Measurements from ENCODE around the gene POC1B.

Gene POC1B

GRCh38 chr12:89382328-89382727 lies 143.5 kb downstream of the POC1B start:
- H3K9ac ChIP-seq = no peak overlapping the region
- TF ChIP-seq CTCF (IDR thresholded peaks at IDR 0.05) = no peak

GRCh38 chr12:89379839-89380467 lies 145.9 kb downstream of the POC1B start:
- peaks cover 9% of the 10 kb centered on the region for H3K4me1 ChIP-seq
- H3K36me3 ChIP-seq (ENCODE audit: control insufficient read depth, insufficient read depth, low read length) = no peaks in the 10 kb centered on the region
- no peak overlapping the region for H3K27ac ChIP-seq
- no peak overlapping the region for H3K4me2 ChIP-seq (ENCODE audit: low read length)
- H3K9me3 ChIP-seq (ENCODE audit: control insufficient read depth, low read length) = no peaks in the 10 kb centered on the region
- no peak overlapping the region for H2AFZ ChIP-seq
- H3K27me3 ChIP-seq (ENCODE audit: control insufficient read depth, insufficient read depth, low read length) = no peaks in the 10 kb centered on the region
- no peak overlapping the region for H3K9ac ChIP-seq
- no peak overlapping the region for H3K4me3 ChIP-seq (ENCODE audit: low read depth, low read length)
- H3K79me2 ChIP-seq = no peaks in the 10 kb centered on the region
- no peak for TF ChIP-seq CTCF (IDR thresholded peaks at IDR 0.05)

More at GRCh38 chr12:89382328-89382727, 143.5 kb downstream of the POC1B start:
- peaks cover 16% of the 10 kb centered on the region for H3K4me1 ChIP-seq
- no peak overlapping the region for H3K4me3 ChIP-seq (ENCODE audit: low read depth, low read length)
- no peaks in the 10 kb centered on the region for H3K79me2 ChIP-seq
- H3K9me3 ChIP-seq (ENCODE audit: control insufficient read depth, low read length) = no peaks in the 10 kb centered on the region
- H3K27me3 ChIP-seq (ENCODE audit: control insufficient read depth, insufficient read depth, low read length) = no peaks in the 10 kb centered on the region
- H3K4me2 ChIP-seq (ENCODE audit: low read length) = no peak overlapping the region
- H3K27ac ChIP-seq = no peak overlapping the region
- H2AFZ ChIP-seq = no peak overlapping the region
- no peaks in the 10 kb centered on the region for H3K36me3 ChIP-seq (ENCODE audit: control insufficient read depth, insufficient read depth, low read length)

GRCh38 chr12:89379148-89379838 lies 146.6 kb downstream of the POC1B start:
- no peak overlapping the region for H3K27ac ChIP-seq
- TF ChIP-seq CTCF (IDR thresholded peaks at IDR 0.05) = no peak
- no peak overlapping the region for H3K9ac ChIP-seq
- H3K9me3 ChIP-seq (ENCODE audit: control insufficient read depth, low read length) = no peaks in the 10 kb centered on the region
- no peak overlapping the region for H3K4me3 ChIP-seq (ENCODE audit: low read depth, low read length)
- H3K4me1 ChIP-seq = peaks cover 6% of the 10 kb centered on the region
- no peaks in the 10 kb centered on the region for H3K79me2 ChIP-seq
- H2AFZ ChIP-seq = no peak overlapping the region
- no peaks in the 10 kb centered on the region for H3K36me3 ChIP-seq (ENCODE audit: control insufficient read depth, insufficient read depth, low read length)
- no peak overlapping the region for H3K4me2 ChIP-seq (ENCODE audit: low read length)
- no peaks in the 10 kb centered on the region for H3K27me3 ChIP-seq (ENCODE audit: control insufficient read depth, insufficient read depth, low read length)

- H3K79me2 ChIP-seq = no peaks in the 10 kb centered on the region
- H3K4me1 ChIP-seq = peaks cover 4% of the 10 kb centered on the region
- no peak overlapping the region for H3K4me3 ChIP-seq (ENCODE audit: low read depth, low read length)
- no peaks in the 10 kb centered on the region for H3K27me3 ChIP-seq (ENCODE audit: control insufficient read depth, insufficient read depth, low read length)
- H3K27ac ChIP-seq = no peak overlapping the region
- H3K9ac ChIP-seq = no peak overlapping the region
- H3K9me3 ChIP-seq (ENCODE audit: control insufficient read depth, low read length) = no peaks in the 10 kb centered on the region
- H3K4me2 ChIP-seq (ENCODE audit: low read length) = no peak overlapping the region
- H3K36me3 ChIP-seq (ENCODE audit: control insufficient read depth, insufficient read depth, low read length) = no peaks in the 10 kb centered on the region
- no peak overlapping the region for H2AFZ ChIP-seq
- TF ChIP-seq CTCF (IDR thresholded peaks at IDR 0.05) = no peak
These were observed 149.0 kb downstream of the POC1B start for GRCh38 chr12:89376844-89377243.

- peaks cover 4% of the 10 kb centered on the region for H3K4me1 ChIP-seq
- no peaks in the 10 kb centered on the region for H3K79me2 ChIP-seq
- H3K36me3 ChIP-seq (ENCODE audit: control insufficient read depth, insufficient read depth, low read length) = no peaks in the 10 kb centered on the region
- H3K27ac ChIP-seq = no peak overlapping the region
- no peak for TF ChIP-seq CTCF (IDR thresholded peaks at IDR 0.05)
- no peak overlapping the region for H2AFZ ChIP-seq
- H3K4me3 ChIP-seq (ENCODE audit: low read depth, low read length) = no peak overlapping the region
- no peaks in the 10 kb centered on the region for H3K27me3 ChIP-seq (ENCODE audit: control insufficient read depth, insufficient read depth, low read length)
- H3K9ac ChIP-seq = no peak overlapping the region
- H3K4me2 ChIP-seq (ENCODE audit: low read length) = no peak overlapping the region
- H3K9me3 ChIP-seq (ENCODE audit: control insufficient read depth, low read length) = no peaks in the 10 kb centered on the region
These were observed 149.7 kb downstream of the POC1B start for GRCh38 chr12:89376202-89376529.
